Measurements from ENCODE around the gene UNC5A.

The UNC5A gene

DNA sequence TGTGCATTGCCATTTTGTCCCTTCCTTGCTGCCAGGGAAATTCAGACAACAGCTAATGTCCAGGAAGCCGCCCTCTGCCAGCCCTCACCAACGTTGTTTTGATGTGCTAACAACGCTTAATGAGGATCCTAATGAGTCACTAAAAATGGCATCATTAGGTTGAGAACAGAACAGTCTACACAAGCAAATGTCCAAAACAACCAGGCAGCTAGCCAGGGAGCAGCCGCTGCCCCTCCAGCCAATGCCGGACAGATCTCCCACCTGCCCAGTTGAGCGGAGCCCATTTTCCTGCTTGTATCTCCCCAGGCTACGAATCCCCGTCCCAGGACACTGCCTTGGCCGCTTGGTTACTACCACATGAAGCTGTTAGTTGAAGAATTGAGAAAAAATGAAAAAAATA lies 40.4 kb upstream of the UNC5A start:
- Histone ChIP-seq H3K36me3 (ENCODE audit: control insufficient read depth, insufficient read depth, low read length) (no peaks in the 10 kb centered on the region), H3K27me3 (replicated peaks; ENCODE audit: control insufficient read depth, insufficient read depth, low read length) (peaks cover 2% of the 10 kb centered on the region; the same call in 1 of the 2 replicates), H3K4me3 (replicated peaks; ENCODE audit: low read depth, low read length) (no peak overlapping the region)
- no peak for DNase-seq (ENCODE audit: extremely low read depth, insufficient read length)
- TF ChIP-seq, protein P1, sequence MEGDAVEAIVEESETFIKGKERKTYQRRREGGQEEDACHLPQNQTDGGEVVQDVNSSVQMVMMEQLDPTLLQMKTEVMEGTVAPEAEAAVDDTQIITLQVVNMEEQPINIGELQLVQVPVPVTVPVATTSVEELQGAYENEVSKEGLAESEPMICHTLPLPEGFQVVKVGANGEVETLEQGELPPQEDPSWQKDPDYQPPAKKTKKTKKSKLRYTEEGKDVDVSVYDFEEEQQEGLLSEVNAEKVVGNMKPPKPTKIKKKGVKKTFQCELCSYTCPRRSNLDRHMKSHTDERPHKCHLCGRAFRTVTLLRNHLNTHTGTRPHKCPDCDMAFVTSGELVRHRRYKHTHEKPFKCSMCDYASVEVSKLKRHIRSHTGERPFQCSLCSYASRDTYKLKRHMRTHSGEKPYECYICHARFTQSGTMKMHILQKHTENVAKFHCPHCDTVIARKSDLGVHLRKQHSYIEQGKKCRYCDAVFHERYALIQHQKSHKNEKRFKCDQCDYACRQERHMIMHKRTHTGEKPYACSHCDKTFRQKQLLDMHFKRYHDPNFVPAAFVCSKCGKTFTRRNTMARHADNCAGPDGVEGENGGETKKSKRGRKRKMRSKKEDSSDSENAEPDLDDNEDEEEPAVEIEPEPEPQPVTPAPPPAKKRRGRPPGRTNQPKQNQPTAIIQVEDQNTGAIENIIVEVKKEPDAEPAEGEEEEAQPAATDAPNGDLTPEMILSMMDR (IDR thresholded peaks at IDR 0.05; ENCODE audit: insufficient read depth, low read length, poor library complexity, severe bottlenecking): no peak

DNA sequence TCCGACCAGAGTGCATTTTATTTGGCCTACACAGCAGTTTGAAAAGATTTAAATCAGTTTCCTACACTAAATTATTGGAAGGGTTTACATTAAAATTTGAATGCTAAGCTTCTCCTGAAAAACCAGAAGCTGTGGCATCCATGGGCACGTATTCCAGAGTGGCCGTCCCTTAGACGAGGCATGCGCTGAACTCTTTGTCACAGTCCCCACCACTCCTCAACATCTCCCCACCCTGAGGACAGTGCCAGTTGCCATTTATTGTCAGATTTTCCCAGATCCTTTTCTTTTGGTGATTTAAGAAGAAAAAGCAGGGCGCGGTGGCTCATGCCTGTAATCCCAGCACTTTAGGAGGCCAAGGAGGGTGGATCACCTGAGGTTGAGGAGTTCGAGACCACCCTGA lies 39.9 kb upstream of the UNC5A start:
- H3K27me3 ChIP-seq (replicated peaks; ENCODE audit: control insufficient read depth, insufficient read depth, low read length): peaks cover 3% of the 10 kb centered on the region; the same call in 1 of the 2 replicates
- no peak overlapping the region for H3K4me3 ChIP-seq (replicated peaks; ENCODE audit: low read depth, low read length)
- no peak for DNase-seq (ENCODE audit: extremely low read depth, insufficient read length)
- TF ChIP-seq, protein P1 (IDR thresholded peaks at IDR 0.05; ENCODE audit: insufficient read depth, low read length, poor library complexity, severe bottlenecking): no peak
- H3K36me3 ChIP-seq (ENCODE audit: control insufficient read depth, insufficient read depth, low read length): no peaks in the 10 kb centered on the region

DNA sequence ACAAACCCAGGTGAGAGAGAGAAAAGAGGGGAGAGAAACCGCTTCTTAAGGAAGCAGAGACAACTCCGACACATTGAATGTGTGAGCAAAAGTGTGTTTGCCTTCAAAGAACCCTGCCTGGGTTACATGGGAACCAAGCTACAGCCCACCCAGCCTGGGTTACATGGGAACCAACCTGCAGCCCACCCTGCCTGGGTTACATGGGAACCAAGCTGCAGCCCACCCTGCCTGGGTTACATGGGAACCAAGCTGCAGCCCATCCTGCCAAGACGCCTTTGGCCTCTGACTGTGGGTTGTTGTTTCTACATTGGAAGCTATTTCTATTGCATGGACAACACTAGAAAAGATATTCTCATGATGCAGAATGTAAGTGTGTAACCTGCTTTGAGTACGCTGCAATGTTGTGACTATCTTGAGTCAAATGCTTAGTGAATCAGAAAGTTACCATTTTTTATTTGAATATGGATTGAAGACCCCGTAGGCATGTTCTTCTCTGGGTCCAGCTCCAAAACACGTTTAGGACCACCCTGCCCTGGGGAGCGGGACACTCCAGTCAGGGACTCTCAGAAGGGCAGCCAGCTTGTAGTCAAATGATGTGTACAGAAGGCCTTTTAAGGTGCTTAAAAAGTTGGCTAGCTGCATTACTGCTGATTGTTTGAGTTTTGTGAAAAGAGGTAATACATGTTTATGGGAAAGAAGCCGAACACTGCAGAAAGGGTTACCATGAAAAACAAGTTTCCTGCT lies 39.1 kb upstream of the UNC5A start:
- TF ChIP-seq, protein P1 (IDR thresholded peaks at IDR 0.05; ENCODE audit: insufficient read depth, low read length, poor library complexity, severe bottlenecking): no peak
- no peak for DNase-seq (ENCODE audit: extremely low read depth, insufficient read length)
- Histone ChIP-seq H3K4me3 (replicated peaks; ENCODE audit: low read depth, low read length) (no peak overlapping the region), H3K27me3 (replicated peaks; ENCODE audit: control insufficient read depth, insufficient read depth, low read length) (peaks cover 3% of the 10 kb centered on the region; the same call in 1 of the 2 replicates), H3K36me3 (ENCODE audit: control insufficient read depth, insufficient read depth, low read length) (no peaks in the 10 kb centered on the region)

DNA sequence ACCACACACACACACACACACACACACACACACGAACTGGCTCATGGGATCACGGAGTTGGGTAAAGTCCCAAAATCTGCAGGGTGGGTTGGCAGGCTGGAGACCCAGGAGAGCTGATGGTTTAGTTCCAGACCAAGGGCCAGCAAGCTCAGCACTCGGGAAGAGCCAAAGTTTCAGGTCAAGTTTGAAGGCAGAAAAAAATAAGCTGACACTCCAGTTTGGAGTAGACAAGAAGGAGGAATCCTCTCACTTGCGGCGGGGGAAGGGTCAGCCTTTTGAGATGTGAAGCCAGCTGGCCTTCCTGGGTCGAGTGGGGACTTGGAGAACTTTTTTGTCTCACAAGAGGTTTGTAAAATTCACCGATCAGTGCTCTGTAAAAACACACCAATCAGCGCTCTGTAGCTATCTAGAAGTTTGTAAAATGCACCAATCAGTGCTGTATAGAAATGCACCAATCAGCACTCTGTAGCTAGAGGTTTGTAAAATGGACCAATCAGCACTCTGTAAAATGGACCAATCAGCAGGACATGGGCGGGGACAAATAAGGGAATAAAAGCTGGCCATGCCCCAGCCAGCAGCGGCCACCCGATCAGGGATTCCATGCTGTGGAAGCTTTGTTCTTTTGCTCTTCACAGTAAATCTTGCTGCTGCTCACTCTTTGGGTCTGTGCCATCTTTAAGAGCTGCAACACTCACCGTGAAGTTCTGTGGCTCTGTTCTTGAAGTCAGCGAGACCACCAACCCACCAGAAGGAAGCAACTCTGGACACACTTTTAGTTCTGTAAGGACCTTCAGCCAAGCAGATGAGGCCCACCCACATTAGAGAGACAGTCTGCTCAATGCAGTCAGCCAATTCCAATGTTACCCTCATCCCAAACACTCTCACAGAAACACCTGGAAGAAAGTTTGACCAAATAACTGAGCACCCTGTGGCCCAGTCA lies 37.8 kb upstream of the UNC5A start:
- TF ChIP-seq, protein P1 (IDR thresholded peaks at IDR 0.05; ENCODE audit: insufficient read depth, low read length, poor library complexity, severe bottlenecking): no peak
- Histone ChIP-seq H3K4me3 (replicated peaks; ENCODE audit: low read depth, low read length) (no peak overlapping the region), H3K27me3 (replicated peaks; ENCODE audit: control insufficient read depth, insufficient read depth, low read length) (peaks cover 3% of the 10 kb centered on the region; the same call in 1 of the 2 replicates), H3K36me3 (ENCODE audit: control insufficient read depth, insufficient read depth, low read length) (no peaks in the 10 kb centered on the region)
- DNase-seq (ENCODE audit: extremely low read depth, insufficient read length): no peak

DNA sequence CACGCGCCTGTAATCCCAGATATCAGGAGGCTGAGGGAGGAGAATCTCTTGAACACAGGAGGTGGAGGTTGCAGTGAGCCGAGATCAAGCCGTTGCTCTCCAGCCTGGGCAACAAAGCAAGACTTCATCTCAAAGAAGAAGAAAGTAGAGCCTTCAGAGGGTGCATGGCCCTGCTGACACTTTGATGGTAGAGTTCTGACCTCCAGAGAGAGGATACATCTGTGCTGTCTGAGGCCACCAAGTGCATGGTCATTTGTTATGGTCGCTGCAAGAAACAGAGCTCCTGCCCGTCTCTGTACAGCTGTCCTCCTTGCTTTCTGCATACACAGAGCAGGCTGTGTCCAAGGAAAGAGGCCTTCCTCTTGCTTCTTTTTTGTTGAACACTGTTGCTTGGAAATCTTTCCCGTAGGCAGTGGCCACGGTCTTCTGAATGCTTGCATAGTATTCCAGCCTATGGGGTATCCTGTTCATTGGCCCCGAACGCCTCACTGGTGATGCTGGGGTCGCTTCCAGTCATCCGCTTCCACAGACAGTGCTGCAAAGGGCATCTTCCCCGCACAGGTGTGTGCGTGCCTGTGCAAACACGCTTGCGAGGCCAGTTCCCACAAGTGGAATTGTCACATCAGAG lies 36.8 kb upstream of the UNC5A start:
- DNase-seq (ENCODE audit: extremely low read depth, insufficient read length): no peak
- Histone ChIP-seq H3K36me3 (ENCODE audit: control insufficient read depth, insufficient read depth, low read length) (no peaks in the 10 kb centered on the region), H3K27me3 (replicated peaks; ENCODE audit: control insufficient read depth, insufficient read depth, low read length) (peaks cover 3% of the 10 kb centered on the region; the same call in 1 of the 2 replicates), H3K4me3 (replicated peaks; ENCODE audit: low read depth, low read length) (no peak overlapping the region)
- TF ChIP-seq, protein P1 (IDR thresholded peaks at IDR 0.05; ENCODE audit: insufficient read depth, low read length, poor library complexity, severe bottlenecking): no peak

All from GM06990 (cell line).